Panc1 (cell line): ENCODE data around the gene NOP16. TPM values are rescaled to one million over a fixed set of nuclear protein-coding genes. Genes with fewer than 3 reads are reported as not detected.

Experiments used
- ATAC-seq: fragments of 200-7000 bp; cut with Tn5 transposase; 2 replicates; pipeline ENCODE4 v1.9.1; 2020; ENCODE audit warnings: mild to moderate bottlenecking, moderate library complexity
- BruUV-seq: library from RNA; stranded (reverse); fragments of 400-500 nt; replicated peaks from 2 replicates; lab custom pipeline; 2021; lab: Mats Ljungman, UMichigan
- CTCF ChIA-PET: fragments of 300-600 bp; sonication (Branson Sonifier 250); formaldehyde crosslinking; loops from one replicate; lab custom pipeline; 2022; ENCODE audit warnings: antibody characterized with exemption; lab: Charles Lee
- POLR2A ChIA-PET: fragments of 300-600 bp; sonication (Branson Sonifier 250); formaldehyde crosslinking; loops from one replicate; lab custom pipeline; 2022; ENCODE audit warnings: antibody characterized with exemption; lab: Charles Lee
- DNase-seq: peaks from one replicate; pipeline ENCODE4 v3.0.0-alpha.2; 2010; ENCODE audit warnings: low read depth, low spot score
- H3K27ac ChIP-seq: 2 replicates; pipeline ENCODE4 v1.5.1; 2011; ENCODE audit warnings: mild to moderate bottlenecking, low read length, inconsistent platforms
- H3K27me3 ChIP-seq: fragments of 200-500 bp; sonication (Bioruptor generic); 2 replicates; pipeline ENCODE4 v1.6.0; 2014; ENCODE audit warnings: low read length, inconsistent platforms; ENCODE audit not compliant: control insufficient read depth, insufficient read depth
- H3K36me3 ChIP-seq: fragments of 200-500 bp; sonication (Bioruptor generic); 2 replicates; pipeline ENCODE4 v1.5.1; 2014; ENCODE audit warnings: inconsistent platforms, mild to moderate bottlenecking, low read length, moderate library complexity; ENCODE audit not compliant: control insufficient read depth, insufficient read depth
- H3K4me1 ChIP-seq: 2 replicates; pipeline ENCODE4 v1.5.1; 2011; ENCODE audit warnings: inconsistent platforms, mild to moderate bottlenecking, low read length, moderate library complexity; ENCODE audit not compliant: control insufficient read depth, insufficient read depth
- H3K4me3 ChIP-seq, 2 experiments: 2 replicates each; pipeline ENCODE4 v1.5.1; 2011 to 2012; ENCODE audit warnings: low read depth in 2 of 2, low read length in 2 of 2, mild to moderate bottlenecking in 2 of 2, inconsistent platforms in 1 of 2, moderate library complexity in 1 of 2
- H3K9me3 ChIP-seq: fragments of 200-500 bp; sonication (Bioruptor generic); 2 replicates; pipeline ENCODE4 v1.5.1; 2014; ENCODE audit warnings: low read depth, mild to moderate bottlenecking, inconsistent platforms, low read length, moderate library complexity; ENCODE audit not compliant: control insufficient read depth, insufficient read depth
- POLR2AphosphoS5 ChIP-seq: IDR thresholded peaks from 2 replicates; pipeline ENCODE4 v1.6.1; 2012; ENCODE audit warnings: mild to moderate bottlenecking, low read depth, low read length, moderate library complexity
- SIN3A ChIP-seq: IDR thresholded peaks from 2 replicates; pipeline ENCODE4 v1.6.1; 2012; ENCODE audit warnings: low read depth, mild to moderate bottlenecking, low read length, moderate library complexity, borderline replicate concordance; ENCODE audit not compliant: insufficient read depth
- TCF7L2 ChIP-seq: IDR thresholded peaks from 2 replicates; pipeline ENCODE4 v1.6.1; 2011; ENCODE audit warnings: mild to moderate bottlenecking, low read depth, low read length, inconsistent platforms
- in situ Hi-C: cut with HindIII; loops from 2 replicates; pipeline ENCODE4 v1.10.0; 2016; ENCODE audit warnings: low sequenced_read_pairs, low pct_unique_long_range_greater_than_20kb
- intact Hi-C: fragments of 100-400 bp; cut with micrococcal nuclease; formaldehyde crosslinking; loops from one replicate; pipeline ENCODE4 v1.10.0; 2022; ENCODE audit not compliant: unreplicated experiment
- total RNA-seq: library from RNA; stranded (reverse); gene quantifications from one replicate; pipeline ENCODE4 v1.2.1, GENCODE V29; 2021; ENCODE audit not compliant: unreplicated experiment
- TF ChIP-seq, protein P1 (sequence below), 2 experiments: IDR thresholded peaks; 2 replicates each; pipeline ENCODE4 v1.6.1; 2011 to 2012; ENCODE audit warnings: low read depth in 2 of 2, control low read depth in 1 of 2, low read length in 1 of 2, mild to moderate bottlenecking in 1 of 2, moderate library complexity in 1 of 2; ENCODE audit not compliant: insufficient read depth in 1 of 2
- TF ChIP-seq, protein P2 (sequence below): fragments of 450-650 bp; IDR thresholded peaks from 2 replicates; pipeline ENCODE4 v1.5.1; 2017; ENCODE audit warnings: mild to moderate bottlenecking

Gene NOP16
- total RNA-seq, 1 experiment from 2014 or later = 76.2 TPM

DNA sequence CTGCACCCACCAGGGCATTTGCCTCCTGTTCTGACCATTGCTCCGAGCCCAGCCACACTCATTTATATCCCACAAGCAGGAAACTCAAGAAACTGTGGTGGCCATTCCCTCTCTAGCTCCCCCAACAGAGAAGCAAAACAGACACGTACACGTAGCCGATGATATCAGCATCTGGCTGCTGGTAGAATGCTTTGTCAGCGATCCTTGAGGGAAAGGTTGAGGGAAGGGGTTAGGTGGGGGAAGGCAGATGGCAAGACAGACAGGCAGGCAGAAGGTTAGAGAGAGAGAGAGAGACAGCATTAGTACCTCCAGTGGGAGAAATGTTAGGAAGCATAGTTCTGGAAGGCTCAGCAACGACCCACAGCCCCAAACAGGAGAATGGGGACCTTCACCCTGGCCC lies 7.9 kb upstream of the NOP16 start:
- ATAC-seq (no peak), DNase-seq (no peak)
- CTCF ChIA-PET = no interaction called here
- intact Hi-C loops = no loop called here
- no peaks in the 10 kb centered on the region for H3K4me1 ChIP-seq
- TF ChIP-seq, protein P1, sequence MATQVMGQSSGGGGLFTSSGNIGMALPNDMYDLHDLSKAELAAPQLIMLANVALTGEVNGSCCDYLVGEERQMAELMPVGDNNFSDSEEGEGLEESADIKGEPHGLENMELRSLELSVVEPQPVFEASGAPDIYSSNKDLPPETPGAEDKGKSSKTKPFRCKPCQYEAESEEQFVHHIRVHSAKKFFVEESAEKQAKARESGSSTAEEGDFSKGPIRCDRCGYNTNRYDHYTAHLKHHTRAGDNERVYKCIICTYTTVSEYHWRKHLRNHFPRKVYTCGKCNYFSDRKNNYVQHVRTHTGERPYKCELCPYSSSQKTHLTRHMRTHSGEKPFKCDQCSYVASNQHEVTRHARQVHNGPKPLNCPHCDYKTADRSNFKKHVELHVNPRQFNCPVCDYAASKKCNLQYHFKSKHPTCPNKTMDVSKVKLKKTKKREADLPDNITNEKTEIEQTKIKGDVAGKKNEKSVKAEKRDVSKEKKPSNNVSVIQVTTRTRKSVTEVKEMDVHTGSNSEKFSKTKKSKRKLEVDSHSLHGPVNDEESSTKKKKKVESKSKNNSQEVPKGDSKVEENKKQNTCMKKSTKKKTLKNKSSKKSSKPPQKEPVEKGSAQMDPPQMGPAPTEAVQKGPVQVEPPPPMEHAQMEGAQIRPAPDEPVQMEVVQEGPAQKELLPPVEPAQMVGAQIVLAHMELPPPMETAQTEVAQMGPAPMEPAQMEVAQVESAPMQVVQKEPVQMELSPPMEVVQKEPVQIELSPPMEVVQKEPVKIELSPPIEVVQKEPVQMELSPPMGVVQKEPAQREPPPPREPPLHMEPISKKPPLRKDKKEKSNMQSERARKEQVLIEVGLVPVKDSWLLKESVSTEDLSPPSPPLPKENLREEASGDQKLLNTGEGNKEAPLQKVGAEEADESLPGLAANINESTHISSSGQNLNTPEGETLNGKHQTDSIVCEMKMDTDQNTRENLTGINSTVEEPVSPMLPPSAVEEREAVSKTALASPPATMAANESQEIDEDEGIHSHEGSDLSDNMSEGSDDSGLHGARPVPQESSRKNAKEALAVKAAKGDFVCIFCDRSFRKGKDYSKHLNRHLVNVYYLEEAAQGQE (IDR thresholded peaks at IDR 0.05; ENCODE audit: insufficient read depth in 1 of 2, low read depth in 2 of 2, low read length in 1 of 2) = no peak
- TF ChIP-seq SIN3A = no peak
- TF ChIP-seq, protein P2, sequence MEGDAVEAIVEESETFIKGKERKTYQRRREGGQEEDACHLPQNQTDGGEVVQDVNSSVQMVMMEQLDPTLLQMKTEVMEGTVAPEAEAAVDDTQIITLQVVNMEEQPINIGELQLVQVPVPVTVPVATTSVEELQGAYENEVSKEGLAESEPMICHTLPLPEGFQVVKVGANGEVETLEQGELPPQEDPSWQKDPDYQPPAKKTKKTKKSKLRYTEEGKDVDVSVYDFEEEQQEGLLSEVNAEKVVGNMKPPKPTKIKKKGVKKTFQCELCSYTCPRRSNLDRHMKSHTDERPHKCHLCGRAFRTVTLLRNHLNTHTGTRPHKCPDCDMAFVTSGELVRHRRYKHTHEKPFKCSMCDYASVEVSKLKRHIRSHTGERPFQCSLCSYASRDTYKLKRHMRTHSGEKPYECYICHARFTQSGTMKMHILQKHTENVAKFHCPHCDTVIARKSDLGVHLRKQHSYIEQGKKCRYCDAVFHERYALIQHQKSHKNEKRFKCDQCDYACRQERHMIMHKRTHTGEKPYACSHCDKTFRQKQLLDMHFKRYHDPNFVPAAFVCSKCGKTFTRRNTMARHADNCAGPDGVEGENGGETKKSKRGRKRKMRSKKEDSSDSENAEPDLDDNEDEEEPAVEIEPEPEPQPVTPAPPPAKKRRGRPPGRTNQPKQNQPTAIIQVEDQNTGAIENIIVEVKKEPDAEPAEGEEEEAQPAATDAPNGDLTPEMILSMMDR = no peak
- no peak for TF ChIP-seq TCF7L2
- TF ChIP-seq POLR2AphosphoS5 = no peak
- no peak overlapping the region for H3K27ac ChIP-seq
- no peaks in the 10 kb centered on the region for H3K27me3 ChIP-seq
- no peaks in the 10 kb centered on the region for H3K9me3 ChIP-seq
- no TSS peak for BruUV-seq
- no peak overlapping the region for H3K4me3 ChIP-seq
- POLR2A ChIA-PET = no interaction called here
- H3K36me3 ChIP-seq = no peaks in the 10 kb centered on the region; the same call in 1 of the 2 replicates
- in situ Hi-C loops = no loop called here

DNA sequence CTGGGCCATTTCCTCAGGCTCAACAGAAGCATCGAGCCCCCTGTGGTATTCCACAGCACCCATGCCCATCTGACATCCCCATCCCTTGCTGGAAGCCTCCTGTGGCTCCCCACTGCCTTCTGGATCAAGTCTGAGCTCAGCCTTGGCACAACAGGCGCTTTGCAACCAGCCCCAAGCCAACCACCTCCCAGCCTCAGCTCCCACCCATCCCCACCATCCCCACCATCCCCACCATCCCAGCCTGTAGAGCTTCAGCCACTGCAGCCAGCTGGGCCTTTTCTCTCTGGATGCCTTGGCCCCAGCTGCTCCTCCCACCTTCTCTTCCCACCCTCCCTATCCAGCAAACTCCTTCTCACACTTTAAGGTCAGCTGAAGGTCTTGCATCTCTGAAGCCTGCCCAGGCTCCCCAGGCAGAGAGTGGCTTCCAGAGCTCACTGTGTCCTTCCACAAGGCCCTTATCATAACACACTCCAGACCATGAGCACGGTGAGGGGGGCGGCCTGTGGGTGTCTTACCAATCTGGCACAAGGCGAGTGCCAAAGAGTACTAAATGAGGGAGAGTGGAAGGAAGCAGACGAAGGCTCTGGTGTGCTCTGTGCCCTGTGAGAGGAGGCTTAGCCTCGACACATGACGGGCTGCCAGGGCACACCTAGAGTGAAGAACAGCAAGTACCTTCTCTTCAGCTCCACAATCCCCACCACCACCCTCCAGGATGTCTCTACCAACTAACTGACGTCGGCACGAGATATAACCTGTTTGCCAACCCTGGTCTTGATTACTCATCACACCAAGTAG lies 6.7 kb upstream of the NOP16 start:
- intact Hi-C loops (no loop called here), in situ Hi-C loops (no loop called here)
- ChIA-PET CTCF (no interaction called here), POLR2A (interaction anchor here (0.5 kb wide), 2 partner anchors 129 to 143 kb away, joined by 4 to 5 read pairs; no protein-coding TSS in a partner anchor)
- H3K27ac ChIP-seq = no peak overlapping the region
- no peak overlapping the region for H3K4me3 ChIP-seq
- ATAC-seq (no peak), DNase-seq (no peak)
- no peaks in the 10 kb centered on the region for H3K9me3 ChIP-seq
- H3K27me3 ChIP-seq = no peaks in the 10 kb centered on the region
- TF ChIP-seq TCF7L2 = no peak
- no peaks in the 10 kb centered on the region; the same call in 1 of the 2 replicates for H3K4me1 ChIP-seq
- H3K36me3 ChIP-seq = no peaks in the 10 kb centered on the region; the same call in 1 of the 2 replicates
- BruUV-seq = no TSS peak

DNA sequence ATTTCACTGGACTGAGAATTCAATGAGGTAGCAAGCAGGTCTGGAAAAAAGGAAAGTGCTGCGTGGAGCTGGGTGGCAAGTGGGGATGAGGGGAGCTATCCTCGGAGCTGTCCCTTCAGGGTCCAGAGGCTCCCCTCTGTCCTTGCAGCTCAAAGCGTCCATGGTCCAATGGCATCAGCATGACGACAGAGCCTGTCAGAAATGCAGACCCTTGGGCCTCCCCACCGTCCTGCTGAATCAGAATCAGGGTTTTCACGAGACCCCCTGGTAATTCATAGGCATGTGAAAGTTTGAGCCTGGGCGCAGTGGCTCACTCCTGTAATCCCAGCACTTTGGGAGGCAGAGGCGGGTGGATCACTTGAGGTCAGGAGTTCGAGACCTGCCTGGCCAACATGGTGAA lies 5.7 kb upstream of the NOP16 start:
- BruUV-seq = no TSS peak
- ChIA-PET POLR2A (no interaction called here), CTCF (no interaction called here)
- TF ChIP-seq POLR2AphosphoS5 (no peak), SIN3A (no peak), TCF7L2 (no peak)
- TF ChIP-seq, protein P1 (IDR thresholded peaks at IDR 0.05; ENCODE audit: insufficient read depth in 1 of 2, low read depth in 2 of 2, low read length in 1 of 2) = no peak
- TF ChIP-seq, protein P2 = no peak
- ATAC-seq (no peak), DNase-seq (no peak)
- no peaks in the 10 kb centered on the region; the same call in 1 of the 2 replicates for H3K36me3 ChIP-seq
- intact Hi-C loops (no loop called here), in situ Hi-C loops (no loop called here)
- H3K4me3 ChIP-seq = no peak overlapping the region
- no peaks in the 10 kb centered on the region for H3K9me3 ChIP-seq
- H3K27me3 ChIP-seq = no peaks in the 10 kb centered on the region
- no peak overlapping the region for H3K27ac ChIP-seq
- H3K4me1 ChIP-seq = peaks cover 2% of the 10 kb centered on the region; the same call in 1 of the 2 replicates
